NCI-H460 (cell line): ENCODE results near the gene NRSN2. TPM values are rescaled to one million over a fixed set of nuclear protein-coding genes. Genes with fewer than 3 reads are reported as not detected.
"Not testable (repeated sequence)": the region's sequence is repeated elsewhere in the genome, so short reads cannot be mapped to it uniquely, and the experiment has no call there.

ENCODE experiments used
- DNase-seq: peaks from one replicate; pipeline ENCODE4 v3.0.0-alpha.2; 2016; ENCODE audit warnings: low read depth; ENCODE audit errors: extremely low read depth
- total RNA-seq: library from RNA; depleted of rRNA; stranded (reverse); fragments of >200 nt; shearing (Covaris generic); gene quantifications from 2 replicates; pipeline ENCODE4 v1.2.3, GENCODE V29; 2014

The NRSN2 gene
- total RNA-seq, 1 experiment from 2014 or later = 16.3 TPM

GRCh38 chr20:348972-349841, 2.3 kb downstream of the NRSN2 start:
- DNase-seq = no peak

DNA sequence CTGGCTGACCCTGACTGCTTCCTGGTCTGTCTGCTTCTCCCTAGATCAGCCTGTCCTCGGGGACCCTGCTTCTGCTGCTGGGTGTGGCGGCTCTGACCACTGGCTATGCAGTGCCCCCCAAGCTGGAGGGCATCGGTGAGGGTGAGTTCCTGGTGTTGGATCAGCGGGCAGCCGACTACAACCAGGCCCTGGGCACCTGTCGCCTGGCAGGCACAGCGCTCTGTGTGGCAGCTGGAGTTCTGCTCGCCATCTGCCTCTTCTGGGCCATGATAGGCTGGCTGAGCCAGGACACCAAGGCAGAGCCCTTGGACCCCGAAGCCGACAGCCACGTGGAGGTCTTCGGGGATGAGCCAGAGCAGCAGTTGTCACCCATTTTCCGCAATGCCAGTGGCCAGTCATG, 6.3 kb downstream of the NRSN2 start:
- DNase-seq = no peak

DNA sequence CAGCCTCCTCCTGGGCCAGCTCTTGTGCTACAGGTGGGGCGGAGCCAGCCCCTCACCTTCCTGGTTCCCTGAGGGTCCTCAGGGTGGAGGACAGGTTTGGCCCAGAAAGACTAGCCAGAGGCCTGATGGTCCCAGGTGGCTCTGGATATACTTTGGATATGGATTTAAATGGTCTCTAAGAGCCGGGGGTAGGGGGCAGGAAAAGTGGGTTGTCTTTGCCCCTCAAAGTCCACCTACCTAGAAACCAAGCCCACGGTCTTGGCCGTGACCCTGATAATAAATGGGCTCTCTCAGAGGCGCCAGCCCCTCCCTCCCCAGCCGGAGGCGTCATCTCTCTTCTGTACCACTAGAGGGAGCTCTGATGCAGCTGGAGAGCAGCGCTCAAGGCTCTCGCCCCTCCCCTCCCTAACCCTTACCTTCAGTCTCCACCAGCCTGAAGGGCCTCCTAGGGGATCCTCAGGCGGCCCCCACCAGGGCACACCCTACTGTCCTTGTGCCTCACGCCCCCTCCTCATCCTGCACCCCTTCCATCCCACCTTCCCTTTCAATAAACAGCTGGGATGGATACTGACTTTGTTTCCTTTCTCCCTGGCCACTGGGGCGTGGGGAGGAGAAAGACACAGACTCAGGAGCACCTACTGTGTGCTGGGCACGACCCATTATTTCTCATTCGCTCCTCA, 7.5 kb downstream of the NRSN2 start:
- peak; percentile 85 for DNase-seq

DNA sequence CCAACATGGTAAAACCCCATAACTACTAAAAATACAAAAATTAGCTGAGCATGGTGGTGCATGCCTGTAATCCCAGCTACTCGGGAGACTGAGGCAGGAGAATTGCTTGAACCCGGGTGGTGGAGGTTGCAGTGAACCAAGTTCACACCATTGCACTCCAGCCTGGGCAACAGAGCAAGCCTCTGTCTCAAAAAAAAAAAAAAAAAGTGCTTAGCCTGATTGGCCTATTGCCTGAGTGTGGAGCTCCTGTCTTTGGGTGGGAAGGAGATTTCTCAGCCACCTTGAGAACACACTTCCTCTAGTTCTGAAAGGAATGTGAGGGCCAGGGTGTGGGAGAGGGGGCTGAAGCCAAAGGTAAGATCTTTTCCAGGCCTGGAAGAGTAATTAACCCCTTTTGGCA, 9.2 kb downstream of the NRSN2 start:
- DNase-seq = not testable (repeated sequence)

- DNase-seq = no peak
Observed at GRCh38 chr20:356745-357144, 9.8 kb downstream of the NRSN2 start.

DNA sequence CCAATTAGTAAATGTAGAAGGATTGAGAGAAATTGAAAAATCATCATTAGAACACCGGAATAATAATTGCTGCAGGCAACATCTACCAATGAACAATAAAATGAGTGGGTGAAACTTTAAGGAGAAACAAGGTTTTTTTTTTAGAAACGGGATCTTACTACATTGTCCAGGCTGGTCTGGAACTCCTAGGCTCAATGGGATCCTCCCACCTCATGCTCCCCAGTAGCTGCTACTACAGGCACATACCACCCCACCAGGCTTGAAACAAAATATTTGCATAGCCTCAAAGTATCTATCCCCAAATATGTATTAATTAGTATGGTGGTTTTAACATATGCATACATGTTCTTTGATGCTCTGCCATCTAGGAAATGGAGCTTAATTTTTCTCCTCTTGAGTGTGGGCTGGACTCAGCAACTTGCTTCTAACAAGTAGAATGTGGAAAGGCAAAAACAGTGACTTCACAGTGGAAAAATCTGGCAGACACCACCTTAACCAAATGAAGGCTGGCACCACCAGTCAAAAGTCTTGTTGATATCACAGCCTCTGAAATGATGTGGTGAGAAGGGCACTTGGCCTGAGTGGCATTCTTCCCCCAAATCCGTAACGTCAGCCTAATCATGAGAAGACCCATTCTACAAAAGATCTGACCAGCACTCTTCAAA, 12.1 kb downstream of the NRSN2 start:
- DNase-seq = no peak

GRCh38 chr20:361561-361960, 14.7 kb downstream of the NRSN2 start:
- DNase-seq = no peak

- DNase-seq = peak; percentile 93
Observed at GRCh38 chr20:362271-363254, 15.7 kb downstream of the NRSN2 start.

- DNase-seq = peak; percentile 86
Observed at GRCh38 chr20:363319-364078, 16.6 kb downstream of the NRSN2 start.

- peak; percentile 47 for DNase-seq
Observed at GRCh38 chr20:364905-365794, 18.2 kb downstream of the NRSN2 start.

- DNase-seq = no peak
Observed at GRCh38 chr20:366041-366718, 19.3 kb downstream of the NRSN2 start.

- DNase-seq = no peak
Observed at GRCh38 chr20:366719-367485, 20.0 kb downstream of the NRSN2 start.

DNA sequence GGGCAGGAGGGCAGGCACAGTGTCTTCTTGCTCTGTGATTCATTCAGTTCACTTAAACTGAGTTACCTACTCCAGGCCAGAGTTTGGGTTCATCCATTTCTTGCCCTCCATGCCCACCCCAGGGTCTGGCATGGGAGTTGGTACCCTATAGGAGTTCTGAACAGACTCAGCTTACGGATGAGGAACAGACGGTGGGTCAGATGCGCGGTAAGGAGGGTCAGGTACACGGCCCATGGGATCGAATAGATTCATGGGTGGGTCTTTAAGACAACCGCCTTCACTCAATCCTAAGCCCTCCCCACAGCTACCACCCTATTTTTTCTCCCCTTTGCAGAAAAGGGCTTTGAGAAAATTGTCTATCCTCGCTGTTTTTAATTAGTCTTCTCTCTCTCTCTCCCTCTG, 20.6 kb downstream of the NRSN2 start:
- no peak for DNase-seq

- no peak for DNase-seq
Observed at GRCh38 chr20:368915-369314, 22.0 kb downstream of the NRSN2 start.

- no peak for DNase-seq
Observed at GRCh38 chr20:370151-370600, 23.3 kb downstream of the NRSN2 start.

GRCh38 chr20:370977-371754, 24.3 kb downstream of the NRSN2 start:
- DNase-seq = no peak
